GM21390 (cell line): ENCODE measurements around the gene ENO3.

Source experiments
- ATAC-seq: cut with Tn5 transposase; IDR thresholded peaks from one replicate; pipeline ENCODE4 v1.9.1; 2021; ENCODE audit not compliant: unreplicated experiment

The ENO3 gene

GRCh38 chr17:5003214-5003867, 52.4 kb downstream of the ENO3 start:
- ATAC-seq = no peak
